ENCODE data around the gene TRPV6. TPM values are rescaled to one million over a fixed set of nuclear protein-coding genes. Genes with fewer than 3 reads are reported as not detected.

The TRPV6 gene
- polyA plus RNA-seq, 1 donor (not counting 4 experiments of a cell fraction or from before 2014, with no cell fraction given) = 1.5 TPM

GRCh38 chr7:142863891-142864685 is 21.5 kb downstream of the TRPV6 start:
- no peak for DNase-seq (ENCODE audit: low read depth, low spot score)
- Histone ChIP-seq H3K4me2 (ENCODE audit: control insufficient read depth, extremely low read depth, insufficient read depth, low read depth, low read length) (no peak overlapping the region), H3K27me3 (ENCODE audit: control insufficient read depth, extremely low read depth, insufficient read depth, low read length) (no peaks in the 10 kb centered on the region)

GRCh38 chr7:142862786-142863400 is 22.7 kb downstream of the TRPV6 start:
- no peaks in the 10 kb centered on the region for H4K20me1 ChIP-seq (ENCODE audit: control insufficient read depth, extremely low read depth, insufficient read depth, low read length)
- no peak for FAIRE-seq
- dilution Hi-C loops (cut with MboI; ENCODE audit: extremely low pct_ligation_motif_present, low sequenced_read_pairs) = no loop called here

More at GRCh38 chr7:142863891-142864685, 21.5 kb downstream of the TRPV6 start:
- H3K4me3 ChIP-seq (ENCODE audit: control insufficient read depth in 2 of 3, extremely low read depth in 1 of 3, insufficient read depth in 2 of 3, low read depth in 1 of 3, low read length in 3 of 3) = no peak overlapping the region
- dilution Hi-C loops (cut with MboI; ENCODE audit: extremely low pct_ligation_motif_present, low sequenced_read_pairs) = no loop called here
- no peak for FAIRE-seq
- H3K4me1 ChIP-seq (ENCODE audit: control insufficient read depth, extremely low read depth, insufficient read depth, low read length) = no peaks in the 10 kb centered on the region
- TF ChIP-seq CTCF (optimal IDR thresholded peaks at IDR 0.05 in 1 of 3, IDR thresholded peaks at IDR 0.05 in 1 of 3, conservative IDR thresholded peaks at IDR 0.05 in 1 of 3; ENCODE audit: extremely low read depth in 1 of 3, insufficient read depth in 2 of 3, low read length in 3 of 3) (no peak), EZH2 (IDR thresholded peaks at IDR 0.05; ENCODE audit: low read length) (no peak)
- H3K27ac ChIP-seq (ENCODE audit: control insufficient read depth, insufficient read depth, low read length) = no peak overlapping the region
- no peaks in the 10 kb centered on the region for H3K9me1 ChIP-seq (ENCODE audit: control insufficient read depth, extremely low read depth, insufficient read depth, low read length)
- no peaks in the 10 kb centered on the region for H3K36me3 ChIP-seq (ENCODE audit: control insufficient read depth in 2 of 2, extremely low read depth in 1 of 2, insufficient read depth in 2 of 2, low read length in 2 of 2)
- no peak overlapping the region for H3K9ac ChIP-seq (ENCODE audit: control insufficient read depth, extremely low read depth, insufficient read depth, low read length)
- H3K79me2 ChIP-seq (ENCODE audit: control insufficient read depth, insufficient read depth, low read length) = no peaks in the 10 kb centered on the region
- H4K20me1 ChIP-seq (ENCODE audit: control insufficient read depth, extremely low read depth, insufficient read depth, low read length) = no peaks in the 10 kb centered on the region
- no peak overlapping the region for H2AFZ ChIP-seq (ENCODE audit: control insufficient read depth, low read length)
- no peaks in the 10 kb centered on the region for H3K9me3 ChIP-seq (ENCODE audit: control insufficient read depth, low read depth, low read length)

More at GRCh38 chr7:142862786-142863400, 22.7 kb downstream of the TRPV6 start:
- no peaks in the 10 kb centered on the region for H3K9me1 ChIP-seq (ENCODE audit: control insufficient read depth, extremely low read depth, insufficient read depth, low read length)
- no peaks in the 10 kb centered on the region for H3K79me2 ChIP-seq (ENCODE audit: control insufficient read depth, insufficient read depth, low read length)
- H3K4me3 ChIP-seq (ENCODE audit: control insufficient read depth in 2 of 3, extremely low read depth in 1 of 3, insufficient read depth in 2 of 3, low read depth in 1 of 3, low read length in 3 of 3) = no peak overlapping the region
- H2AFZ ChIP-seq (ENCODE audit: control insufficient read depth, low read length) = no peak overlapping the region
- no peaks in the 10 kb centered on the region for H3K4me1 ChIP-seq (ENCODE audit: control insufficient read depth, extremely low read depth, insufficient read depth, low read length)
- H3K27ac ChIP-seq (ENCODE audit: control insufficient read depth, insufficient read depth, low read length) = no peak overlapping the region
- H3K9ac ChIP-seq (ENCODE audit: control insufficient read depth, extremely low read depth, insufficient read depth, low read length) = no peak overlapping the region
- no peaks in the 10 kb centered on the region for H3K27me3 ChIP-seq (ENCODE audit: control insufficient read depth, extremely low read depth, insufficient read depth, low read length)
- no peaks in the 10 kb centered on the region for H3K9me3 ChIP-seq (ENCODE audit: control insufficient read depth, low read depth, low read length)
- no peak for DNase-seq (ENCODE audit: low read depth, low spot score)
- TF ChIP-seq CTCF (optimal IDR thresholded peaks at IDR 0.05 in 1 of 3, IDR thresholded peaks at IDR 0.05 in 1 of 3, conservative IDR thresholded peaks at IDR 0.05 in 1 of 3; ENCODE audit: extremely low read depth in 1 of 3, insufficient read depth in 2 of 3, low read length in 3 of 3) = no peak
- TF ChIP-seq EZH2 (IDR thresholded peaks at IDR 0.05; ENCODE audit: low read length) = no peak
- H3K36me3 ChIP-seq (ENCODE audit: control insufficient read depth in 2 of 2, extremely low read depth in 1 of 2, insufficient read depth in 2 of 2, low read length in 2 of 2) = no peaks in the 10 kb centered on the region
- no peak overlapping the region for H3K4me2 ChIP-seq (ENCODE audit: control insufficient read depth, extremely low read depth, insufficient read depth, low read depth, low read length)
